Body of pancreas (tissue), 4 donors: ENCODE data around the gene FCAMR.

Experiments
- POLR2A ChIP-seq, 3 donors: fragments of 450-650 bp; IDR thresholded peaks; one replicate each; pipeline ENCODE4 v1.6.1; 2016; ENCODE audit warnings: antibody characterized with exemption in 3 of 3, mild to moderate bottlenecking in 2 of 3
- TF ChIP-seq, protein P1 (sequence below), 7 experiments: fragments of 450-650 bp in 4 of 7; fragments of 200-600 bp in 3 of 7; sonication (generic) in 3 of 7; IDR thresholded peaks; one replicate each; pipeline ENCODE4 v1.5.1; 2016 to 2019; ENCODE audit warnings: antibody characterized with exemption in 7 of 7

DNA sequence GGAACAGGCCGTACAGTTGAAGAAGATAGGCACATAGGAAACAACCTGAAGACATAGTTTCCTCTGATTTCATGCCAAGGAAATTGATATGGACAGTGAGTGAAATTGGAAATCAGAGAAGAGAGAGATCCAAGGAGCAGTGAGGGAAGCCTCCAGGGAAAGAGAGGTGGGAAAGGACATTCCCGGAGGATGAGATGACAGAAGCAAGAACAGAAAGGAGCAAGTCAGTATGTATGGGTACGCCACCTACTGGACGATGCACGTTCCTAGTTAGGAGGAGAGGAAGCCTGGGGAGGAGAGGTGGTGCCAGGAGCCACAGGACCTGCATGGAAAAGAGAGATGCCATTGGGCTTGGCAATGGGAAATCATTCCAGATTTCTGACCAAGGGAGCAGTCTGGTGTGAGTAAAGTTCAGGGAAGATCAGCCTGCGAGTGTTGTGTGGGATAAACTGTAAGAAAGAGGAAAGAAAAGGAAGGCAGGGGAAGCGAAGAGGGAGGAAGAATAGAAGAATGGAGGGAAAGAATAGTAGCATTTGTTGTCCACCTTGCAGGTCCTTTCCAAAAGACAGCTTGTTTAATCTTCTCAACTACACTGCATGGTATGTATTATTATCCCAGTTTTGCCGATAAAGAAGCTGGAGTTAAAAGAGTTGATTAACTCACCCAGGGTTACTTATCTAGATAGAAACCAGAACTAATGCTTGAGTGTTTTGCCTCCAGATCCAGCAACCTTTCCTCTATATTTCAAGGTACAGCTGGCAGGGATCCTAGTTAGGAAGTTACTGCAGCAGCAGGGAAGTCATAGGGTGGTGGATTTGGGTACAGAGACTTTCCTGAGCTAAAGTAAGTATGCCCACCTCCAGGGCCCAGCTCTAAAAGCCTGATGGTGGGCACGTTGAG is 34.9 kb upstream of the FCAMR start:
- TF ChIP-seq, protein P1, sequence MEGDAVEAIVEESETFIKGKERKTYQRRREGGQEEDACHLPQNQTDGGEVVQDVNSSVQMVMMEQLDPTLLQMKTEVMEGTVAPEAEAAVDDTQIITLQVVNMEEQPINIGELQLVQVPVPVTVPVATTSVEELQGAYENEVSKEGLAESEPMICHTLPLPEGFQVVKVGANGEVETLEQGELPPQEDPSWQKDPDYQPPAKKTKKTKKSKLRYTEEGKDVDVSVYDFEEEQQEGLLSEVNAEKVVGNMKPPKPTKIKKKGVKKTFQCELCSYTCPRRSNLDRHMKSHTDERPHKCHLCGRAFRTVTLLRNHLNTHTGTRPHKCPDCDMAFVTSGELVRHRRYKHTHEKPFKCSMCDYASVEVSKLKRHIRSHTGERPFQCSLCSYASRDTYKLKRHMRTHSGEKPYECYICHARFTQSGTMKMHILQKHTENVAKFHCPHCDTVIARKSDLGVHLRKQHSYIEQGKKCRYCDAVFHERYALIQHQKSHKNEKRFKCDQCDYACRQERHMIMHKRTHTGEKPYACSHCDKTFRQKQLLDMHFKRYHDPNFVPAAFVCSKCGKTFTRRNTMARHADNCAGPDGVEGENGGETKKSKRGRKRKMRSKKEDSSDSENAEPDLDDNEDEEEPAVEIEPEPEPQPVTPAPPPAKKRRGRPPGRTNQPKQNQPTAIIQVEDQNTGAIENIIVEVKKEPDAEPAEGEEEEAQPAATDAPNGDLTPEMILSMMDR (IDR thresholded peaks at IDR 0.05) = peak; percentile 48 to 81 (median 62)
- TF ChIP-seq POLR2A (IDR thresholded peaks at IDR 0.05) = no peak
